Liver (tissue), 9 donors: ENCODE data around the gene FMR1. TPM values are rescaled to one million over a fixed set of nuclear protein-coding genes. Genes with fewer than 3 reads are reported as not detected.

ENCODE experiments used
- DNase-seq: peaks from one replicate; pipeline ENCODE4 v3.0.0-alpha.2; 2017; ENCODE audit warnings: low spot score
- H3K27ac ChIP-seq, 2 donors: one replicate each; pipeline ENCODE4 v1.7.0; 2013; ENCODE audit warnings: inconsistent platforms in 2 of 2, low read length in 2 of 2, control low read depth in 1 of 2, low read depth in 1 of 2, mild to moderate bottlenecking in 1 of 2
- H3K27me3 ChIP-seq, 4 donors: one replicate each; pipeline versions ENCODE4 v1.6.1 to v1.7.0; 2013; ENCODE audit warnings: low read length in 3 of 4, inconsistent platforms in 1 of 4, mild to moderate bottlenecking in 1 of 4, moderate library complexity in 1 of 4; ENCODE audit not compliant: control insufficient read depth in 4 of 4, insufficient read depth in 4 of 4
- H3K36me3 ChIP-seq, 4 donors: one replicate each; pipeline versions ENCODE4 v1.6.1 to v1.7.0; 2013; ENCODE audit warnings: low read length in 3 of 4, mild to moderate bottlenecking in 3 of 4, low read depth in 1 of 4, moderate library complexity in 1 of 4; ENCODE audit not compliant: control insufficient read depth in 4 of 4, insufficient read depth in 3 of 4
- H3K4me1 ChIP-seq, 4 donors: one replicate each; pipeline versions ENCODE4 v1.6.1 to v1.7.0; 2013; ENCODE audit warnings: low read length in 3 of 4, mild to moderate bottlenecking in 3 of 4, moderate library complexity in 1 of 4; ENCODE audit not compliant: control insufficient read depth in 4 of 4, insufficient read depth in 4 of 4
- H3K4me3 ChIP-seq, 3 donors: one replicate each; pipeline versions ENCODE4 v1.6.1 to v1.7.0; 2013; ENCODE audit warnings: low read length in 3 of 3, control low read depth in 1 of 3, low read depth in 1 of 3, mild to moderate bottlenecking in 1 of 3
- H3K9ac ChIP-seq, 2 donors: one replicate each; pipeline ENCODE4 v1.7.0; 2013; ENCODE audit warnings: low read length in 2 of 2, mild to moderate bottlenecking in 2 of 2, moderate library complexity in 2 of 2, control low read depth in 1 of 2, low read depth in 1 of 2
- H3K9me3 ChIP-seq, 4 donors: one replicate each; pipeline versions ENCODE4 v1.6.1 to v1.7.0; 2013; ENCODE audit warnings: low read length in 3 of 4; ENCODE audit not compliant: control insufficient read depth in 4 of 4
- EGR1 ChIP-seq, 2 donors: IDR thresholded peaks; 2 replicates each; pipeline ENCODE4 v1.6.1; 2016 to 2018; ENCODE audit warnings: antibody characterized with exemption in 2 of 2, low read depth in 2 of 2
- FOXA1 ChIP-seq: IDR thresholded peaks from 2 replicates; pipeline ENCODE4 v1.6.1; 2016; ENCODE audit warnings: antibody characterized with exemption
- FOXA2 ChIP-seq: IDR thresholded peaks from 2 replicates; pipeline ENCODE4 v1.6.1; 2016; ENCODE audit warnings: antibody characterized with exemption
- HNF4A ChIP-seq, 2 donors: conservative IDR thresholded peaks; 2 replicates each; pipeline ENCODE4 v1.6.1; 2016; ENCODE audit warnings: antibody characterized with exemption in 2 of 2, mild to moderate bottlenecking in 2 of 2
- HNF4G ChIP-seq: IDR thresholded peaks from 2 replicates; pipeline ENCODE4 v1.6.1; 2016; ENCODE audit warnings: antibody characterized with exemption
- MAX ChIP-seq: IDR thresholded peaks from 2 replicates; pipeline ENCODE4 v1.6.1; 2016; ENCODE audit warnings: antibody characterized with exemption
- NR2F2 ChIP-seq: IDR thresholded peaks from 2 replicates; pipeline ENCODE4 v1.6.1; 2016; ENCODE audit warnings: antibody characterized with exemption
- RAD21 ChIP-seq, 2 donors: IDR thresholded peaks; 2 replicates each; pipeline ENCODE4 v1.6.1; 2016; ENCODE audit warnings: antibody characterized with exemption in 2 of 2, mild to moderate bottlenecking in 2 of 2
- REST ChIP-seq: IDR thresholded peaks from 2 replicates; pipeline ENCODE4 v1.6.1; 2016; ENCODE audit warnings: antibody characterized with exemption, mild to moderate bottlenecking
- RXRA ChIP-seq, 2 donors: IDR thresholded peaks; 2 replicates each; pipeline ENCODE4 v1.6.1; 2017 to 2018; ENCODE audit warnings: antibody characterized with exemption in 2 of 2, mild to moderate bottlenecking in 1 of 2
- SP1 ChIP-seq: IDR thresholded peaks from 2 replicates; pipeline ENCODE4 v1.6.1; 2018; ENCODE audit warnings: antibody characterized with exemption, mild to moderate bottlenecking
- TAF1 ChIP-seq: conservative IDR thresholded peaks from 2 replicates; pipeline ENCODE4 v1.6.1; 2016; ENCODE audit warnings: antibody characterized with exemption, mild to moderate bottlenecking
- YY1 ChIP-seq: IDR thresholded peaks from 2 replicates; pipeline ENCODE4 v1.6.1; 2016; ENCODE audit warnings: antibody characterized with exemption, mild to moderate bottlenecking
- ZBTB33 ChIP-seq: IDR thresholded peaks from 2 replicates; pipeline ENCODE4 v1.6.1; 2016; ENCODE audit warnings: antibody characterized with exemption
- WGBS: extraction: QIAGEN DNeasy Blood & Tissue Kit; methylation state at CpG from one replicate; pipeline ENCODE4 v1.1.7; 2013; 5-methylcytosine and 5-hydroxymethylcytosine counted together
- polyA plus RNA-seq, 2 donors: library from polyadenylated mRNA; stranded (reverse) in 1 of 2; unstranded in 1 of 2; fragments of 200-250 nt in 1 of 2; fragments of >200 nt in 1 of 2; fragmentation: Nextera tagmentation in 1 of 2; extraction: Ambion mirVana in 1 of 2; gene quantifications; one replicate each; pipeline versions ENCODE4 v1.2.1 to v1.2.3, GENCODE V29; 2013 to 2015
- total RNA-seq, 2 donors: library from RNA; depleted of rRNA; stranded (reverse); fragments of >200 nt; gene quantifications; one replicate each; pipeline ENCODE4 v1.2.3, GENCODE V29; 2014
- TF ChIP-seq, protein P1 (sequence below): IDR thresholded peaks from 2 replicates; pipeline ENCODE4 v1.6.1; 2016; ENCODE audit warnings: antibody characterized with exemption
- TF ChIP-seq, protein P2 (sequence below): fragments of 150-350 bp; IDR thresholded peaks from 2 replicates; pipeline ENCODE4 v1.5.1; 2017; ENCODE audit warnings: improper control_type of control experiment, low read depth, low read length; ENCODE audit not compliant: missing input control
- donor health status: healthy.
- donor health status: healthy.
- donor health status: healthy.
- donor health status: healthy.
- donor health status: healthy.

FMR1 gene
- total and polyA plus RNA-seq, 4 donors: 10.9 to 29.4 (median 16.8) TPM

DNA sequence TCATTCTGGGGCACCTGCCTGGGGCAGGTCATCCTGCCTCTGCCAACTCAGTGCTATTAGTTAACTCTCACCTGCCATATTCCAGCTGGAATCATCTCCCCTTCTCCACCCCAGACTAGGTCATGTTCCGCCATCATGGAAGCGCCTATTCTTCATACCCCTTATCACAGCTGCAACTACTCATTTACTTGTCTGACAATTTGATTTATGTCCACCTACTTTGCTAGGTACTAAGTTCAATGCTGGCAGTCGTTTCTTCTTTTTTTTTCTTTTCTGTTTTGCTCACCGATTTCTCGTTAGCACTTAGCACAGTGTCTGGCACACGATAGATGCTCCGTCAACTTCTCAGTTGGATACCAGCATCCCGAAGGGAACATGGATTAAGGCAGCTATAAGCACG lies 1.1 kb upstream of the FMR1 start (continued):
- TF ChIP-seq ZBTB33 (no peak), RXRA (IDR thresholded peaks at IDR 0.05) (no peak), HNF4A (conservative IDR thresholded peaks at IDR 0.05) (no peak)
- TF ChIP-seq, protein P1, sequence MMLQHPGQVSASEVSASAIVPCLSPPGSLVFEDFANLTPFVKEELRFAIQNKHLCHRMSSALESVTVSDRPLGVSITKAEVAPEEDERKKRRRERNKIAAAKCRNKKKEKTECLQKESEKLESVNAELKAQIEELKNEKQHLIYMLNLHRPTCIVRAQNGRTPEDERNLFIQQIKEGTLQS: no peak

- Histone ChIP-seq H3K4me3 (peak overlapping the region; percentile 30 to 86 (median 68)), H3K9me3 (no peaks in the 10 kb centered on the region), H3K4me1 (peaks cover 0 to 11% (median 4%) of the 10 kb centered on the region in 4 donors), H3K9ac (peak overlapping the region; percentile 66 to 88), H3K27me3 (no peaks in the 10 kb centered on the region), H3K36me3 (no peaks in the 10 kb centered on the region), H3K27ac (peak overlapping the region; percentile 87 to 94)
- WGBS: under 1% methylated on average over 47 of the region's 58 CpGs
- no peak for TF ChIP-seq YY1
- no peak for TF ChIP-seq MAX
- TF ChIP-seq TAF1: no peak
- no peak for TF ChIP-seq RXRA (IDR thresholded peaks at IDR 0.05)
- TF ChIP-seq EGR1 (IDR thresholded peaks at IDR 0.05; ENCODE audit: low read depth in 2 of 2): no peak
- TF ChIP-seq HNF4G: no peak
- TF ChIP-seq RAD21 (IDR thresholded peaks at IDR 0.05): no peak
- no peak for TF ChIP-seq REST
- TF ChIP-seq NR2F2: no peak
- no peak for TF ChIP-seq FOXA2
- TF ChIP-seq, protein P2, sequence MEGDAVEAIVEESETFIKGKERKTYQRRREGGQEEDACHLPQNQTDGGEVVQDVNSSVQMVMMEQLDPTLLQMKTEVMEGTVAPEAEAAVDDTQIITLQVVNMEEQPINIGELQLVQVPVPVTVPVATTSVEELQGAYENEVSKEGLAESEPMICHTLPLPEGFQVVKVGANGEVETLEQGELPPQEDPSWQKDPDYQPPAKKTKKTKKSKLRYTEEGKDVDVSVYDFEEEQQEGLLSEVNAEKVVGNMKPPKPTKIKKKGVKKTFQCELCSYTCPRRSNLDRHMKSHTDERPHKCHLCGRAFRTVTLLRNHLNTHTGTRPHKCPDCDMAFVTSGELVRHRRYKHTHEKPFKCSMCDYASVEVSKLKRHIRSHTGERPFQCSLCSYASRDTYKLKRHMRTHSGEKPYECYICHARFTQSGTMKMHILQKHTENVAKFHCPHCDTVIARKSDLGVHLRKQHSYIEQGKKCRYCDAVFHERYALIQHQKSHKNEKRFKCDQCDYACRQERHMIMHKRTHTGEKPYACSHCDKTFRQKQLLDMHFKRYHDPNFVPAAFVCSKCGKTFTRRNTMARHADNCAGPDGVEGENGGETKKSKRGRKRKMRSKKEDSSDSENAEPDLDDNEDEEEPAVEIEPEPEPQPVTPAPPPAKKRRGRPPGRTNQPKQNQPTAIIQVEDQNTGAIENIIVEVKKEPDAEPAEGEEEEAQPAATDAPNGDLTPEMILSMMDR: no peak
- TF ChIP-seq, protein P1: no peak
- TF ChIP-seq FOXA1: no peak
- TF ChIP-seq HNF4A (conservative IDR thresholded peaks at IDR 0.05): no peak
- TF ChIP-seq ZBTB33: no peak
- no peak for TF ChIP-seq SP1
- peak; percentile 44 for DNase-seq
These were observed 528 bp downstream of the FMR1 start for GRCh38 chrX:147912093-147912801.
